Endothelial cell of hepatic sinusoid (primary cell): ENCODE measurements around the gene ZNF81.
"Not testable (repeated sequence)": the region's sequence is repeated elsewhere in the genome, so short reads cannot be mapped to it uniquely, and the experiment has no call there.

Experiments
- in situ Hi-C: cut with HindIII; loops from 2 replicates; pipeline ENCODE4 v1.10.0; 2017; ENCODE audit warnings: low sequenced_read_pairs

ZNF81 gene

DNA sequence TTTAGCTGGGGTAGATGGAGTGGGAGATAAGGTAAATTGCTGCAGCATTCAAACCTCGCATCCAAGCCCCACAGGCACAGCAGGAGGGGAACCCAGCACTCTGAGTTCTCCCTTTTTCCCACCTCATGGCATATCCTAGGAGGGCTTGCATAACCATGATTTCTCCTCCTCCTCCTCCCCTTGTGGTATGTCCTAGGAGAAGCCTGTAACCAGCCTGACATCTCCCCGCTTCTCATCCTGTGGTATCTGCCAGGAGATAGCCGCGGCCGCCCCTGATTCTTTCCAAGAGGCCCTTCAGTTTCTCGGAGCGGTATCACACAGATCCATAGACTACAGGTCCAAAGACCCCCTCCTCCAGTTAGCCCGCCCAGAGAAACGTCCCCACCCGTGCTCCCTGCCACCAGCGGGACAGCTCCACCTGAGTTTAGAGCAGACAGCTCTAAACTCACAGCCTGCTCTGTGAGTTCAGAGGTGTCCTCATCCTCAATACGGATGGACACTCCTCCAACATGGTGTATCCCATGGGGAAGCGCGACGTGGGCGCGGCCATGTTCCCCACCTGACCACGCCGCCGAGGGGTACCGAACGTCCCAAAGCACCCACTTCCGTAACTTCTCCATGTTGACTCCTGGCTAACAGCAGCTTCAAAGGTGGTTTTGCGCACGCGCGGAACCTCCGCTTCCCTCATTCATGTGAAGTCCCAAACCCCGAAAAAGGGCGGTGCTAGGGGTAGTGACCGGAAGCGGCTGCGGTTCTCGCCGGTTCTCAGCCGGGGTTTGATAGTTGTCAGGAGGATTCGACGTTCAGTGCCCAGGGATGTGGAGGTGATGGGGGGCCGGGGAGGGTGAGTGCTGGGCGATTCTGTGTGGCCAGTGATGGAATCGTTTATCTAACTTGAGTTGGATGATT is at the start of gene ZNF81:
Gene ZNF81, plus strand, starts transcription at position 739 of the 909 bp plus-strand sequence. CDS start 9,366 bp downstream, outside the sequence.
- in situ Hi-C loops = no loop called here

DNA sequence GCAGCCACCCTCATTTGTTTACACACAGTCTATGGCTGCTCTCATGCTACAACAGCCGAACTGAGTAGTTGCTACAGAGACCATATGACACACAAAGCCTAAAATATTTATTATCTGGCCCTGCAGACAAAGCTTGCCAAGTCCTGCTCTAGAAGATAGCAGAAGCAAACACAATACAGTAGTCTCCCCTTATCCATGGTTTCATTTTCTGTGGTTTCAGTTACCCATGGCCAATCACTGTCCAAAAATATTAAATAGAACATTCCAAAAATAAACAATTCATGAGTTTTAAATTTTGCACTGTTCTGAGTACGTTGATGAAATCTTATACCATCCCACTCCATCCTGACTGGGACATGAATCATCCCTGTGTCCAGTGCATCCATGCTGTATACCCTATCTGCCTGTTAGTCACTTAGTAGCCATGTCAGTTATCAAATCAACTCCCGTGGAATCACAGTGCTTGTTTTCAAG is 40.2 kb upstream of the ZNF81 start:
- in situ Hi-C loops = no loop called here

DNA sequence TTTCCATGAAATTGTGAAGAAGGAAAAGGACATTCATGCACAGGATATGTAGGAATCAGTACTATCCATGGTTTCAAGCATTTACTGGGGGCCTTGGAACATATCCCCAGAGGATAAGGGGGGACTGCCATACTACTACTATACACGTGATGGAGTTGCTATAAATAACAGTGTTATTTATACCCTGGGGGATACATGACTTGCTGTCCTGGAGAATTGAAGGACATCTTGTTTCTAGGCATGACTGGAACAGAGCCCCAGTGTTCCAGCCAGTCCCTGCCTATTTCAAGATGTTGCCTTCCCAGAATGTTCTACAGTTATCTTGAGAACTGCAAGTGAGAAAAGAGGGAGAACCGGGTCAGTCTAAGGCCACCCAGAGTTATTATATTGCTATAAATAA is 39.6 kb upstream of the ZNF81 start:
- in situ Hi-C loops = no loop called here

DNA sequence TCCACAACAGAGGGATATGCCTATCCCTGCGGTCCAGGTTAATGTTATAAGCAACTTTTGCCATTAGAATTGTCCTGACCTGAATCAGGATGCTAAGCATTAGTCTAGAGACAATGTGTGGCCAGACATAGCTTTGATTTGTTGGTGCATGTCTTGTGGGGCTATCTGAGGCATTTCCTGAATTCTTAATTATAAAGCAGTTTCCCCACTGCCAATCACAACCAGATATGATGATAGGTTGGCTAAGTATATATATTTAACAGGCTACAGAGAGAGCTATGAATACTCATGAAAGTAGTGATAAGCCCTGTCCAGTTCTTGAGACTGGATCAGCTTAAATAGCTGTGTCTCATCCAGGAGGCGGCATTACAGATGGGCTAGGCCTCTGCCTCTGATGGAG is 37.8 kb upstream of the ZNF81 start:
- in situ Hi-C loops = no loop called here

DNA sequence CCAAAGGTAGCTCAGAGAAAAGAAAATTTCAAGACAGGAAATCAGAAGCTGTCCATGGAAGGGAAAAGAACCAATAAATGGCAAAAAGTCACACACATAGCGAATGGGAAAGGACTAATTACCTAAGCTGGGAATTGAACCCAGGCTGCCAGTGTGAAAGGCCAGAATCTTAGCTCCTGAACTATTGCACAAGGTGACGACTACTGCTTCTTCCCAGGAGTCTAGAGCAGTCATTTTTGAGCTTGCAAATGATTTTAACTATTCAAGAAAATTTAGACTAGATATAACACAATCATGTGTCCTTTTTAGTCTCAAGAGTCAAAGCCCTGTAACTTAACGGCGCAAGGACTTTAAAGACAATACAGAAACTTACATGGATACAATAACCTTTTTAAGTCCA is 34.1 kb upstream of the ZNF81 start:
- in situ Hi-C loops = no loop called here

DNA sequence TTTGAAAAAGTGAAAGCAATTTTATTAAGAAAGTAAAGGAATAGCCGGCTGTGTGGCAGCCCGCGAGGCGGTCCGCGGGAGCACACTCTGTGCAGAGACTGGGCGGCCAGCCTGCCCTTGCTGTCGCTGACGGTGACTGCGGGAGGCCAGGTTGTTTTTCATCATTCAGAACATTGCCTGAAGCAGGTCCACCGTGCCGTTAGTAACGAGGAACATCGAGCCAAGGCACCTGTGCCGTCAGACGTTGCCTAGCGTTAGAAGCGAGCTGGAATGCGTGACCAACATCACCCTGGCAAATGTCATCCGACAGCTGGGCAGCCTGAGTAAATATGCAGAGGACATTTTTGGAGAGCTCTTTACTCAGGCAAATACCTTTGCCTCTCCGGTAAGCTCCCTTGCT is 33.6 kb upstream of the ZNF81 start:
- in situ Hi-C loops = not testable (repeated sequence)

DNA sequence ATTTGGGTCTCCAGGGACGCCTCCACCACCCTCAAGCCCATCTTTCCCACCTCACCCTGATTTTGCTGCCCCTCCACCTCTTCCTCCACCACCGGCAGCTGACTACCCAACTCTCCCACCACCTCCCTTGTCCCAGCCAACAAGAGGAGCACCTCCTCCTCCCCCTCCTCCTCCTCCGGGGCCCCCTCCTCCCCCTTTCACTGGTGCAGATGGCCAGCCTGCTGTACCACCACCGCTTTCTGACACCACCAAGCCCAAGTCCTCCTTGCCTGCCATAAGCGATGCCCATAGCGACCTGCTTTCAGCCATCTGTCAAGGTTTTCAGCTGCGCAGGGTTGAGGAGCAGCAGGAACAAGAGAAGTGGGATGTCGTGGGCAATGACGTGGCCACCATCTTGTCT is 32.4 kb upstream of the ZNF81 start:
- in situ Hi-C loops = no loop called here

DNA sequence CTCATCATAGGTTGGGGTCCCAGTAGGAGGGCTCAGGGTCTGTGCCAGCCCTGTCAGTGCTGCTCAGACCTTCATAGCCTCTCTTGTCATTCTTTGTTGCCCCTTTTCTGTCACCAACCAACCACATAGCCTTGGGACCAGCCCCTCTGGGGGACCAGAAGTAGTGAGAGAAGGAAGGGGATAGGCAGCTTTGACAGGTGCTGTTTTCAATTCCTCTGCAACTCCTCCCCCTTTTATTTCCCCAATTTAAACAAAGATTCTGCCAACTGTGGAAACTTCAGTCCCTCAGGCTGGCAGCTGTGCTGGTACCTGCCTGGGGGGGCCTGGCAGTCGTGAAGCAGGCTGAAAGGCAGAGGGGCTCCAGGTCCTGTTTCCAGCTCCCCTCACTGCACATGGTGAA is 30.9 kb upstream of the ZNF81 start:
- in situ Hi-C loops = not testable (repeated sequence)

DNA sequence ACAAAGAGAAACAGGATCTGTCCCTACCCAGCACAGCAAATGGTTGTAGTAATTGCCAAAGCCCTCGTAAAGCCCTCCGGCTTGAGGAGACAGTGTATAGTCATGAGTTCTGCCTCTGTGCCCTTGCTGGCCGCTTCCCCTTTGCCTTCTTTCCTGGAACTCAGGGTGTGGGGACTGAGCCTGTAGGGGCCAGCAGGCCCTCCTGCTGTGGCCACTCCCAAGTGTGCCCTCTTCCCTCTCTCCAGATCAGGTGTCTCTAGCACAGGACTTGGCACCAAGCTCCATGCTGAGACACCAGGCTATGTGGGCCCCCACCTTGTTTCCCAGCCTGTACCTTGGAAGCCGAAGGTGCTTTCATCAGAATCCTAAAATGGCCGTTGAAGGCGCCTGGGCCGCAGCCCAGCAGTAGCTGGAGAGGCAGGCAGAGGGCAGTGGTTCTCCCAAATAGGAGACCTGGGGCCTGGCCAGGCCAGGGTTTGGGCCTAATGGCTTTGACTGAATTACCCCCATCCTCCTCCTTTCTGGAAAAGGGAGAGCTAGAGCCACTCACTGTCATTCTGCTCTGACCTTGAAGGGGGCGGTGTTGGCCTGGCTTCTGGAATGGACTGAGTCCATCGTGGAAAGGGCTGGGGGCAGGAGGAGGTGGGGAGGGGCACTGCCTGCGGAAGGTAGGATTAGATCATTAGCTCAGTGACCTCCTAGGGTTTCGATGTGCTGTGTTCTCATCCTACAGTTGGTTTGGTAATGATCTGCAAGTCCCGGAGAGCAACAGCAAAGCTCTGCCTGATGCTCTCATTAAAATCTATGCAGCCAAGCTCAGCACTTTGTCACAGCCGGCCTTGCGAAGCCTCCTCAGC is 30.1 kb upstream of the ZNF81 start:
- in situ Hi-C loops = not testable (repeated sequence)

DNA sequence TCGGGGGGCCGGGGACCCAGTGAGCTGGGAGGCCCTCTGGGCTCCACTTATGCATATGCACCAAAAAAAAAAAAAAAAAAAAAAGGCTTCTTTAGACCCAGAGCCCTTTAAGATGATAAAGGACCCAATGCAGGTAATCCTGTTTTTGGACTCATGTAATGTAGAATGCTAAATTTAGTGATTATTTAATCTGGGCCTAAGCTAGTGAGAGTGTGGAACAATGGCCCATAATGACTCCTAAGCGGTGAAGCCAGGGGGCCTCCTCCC is 29.5 kb upstream of the ZNF81 start:
- in situ Hi-C loops = not testable (repeated sequence)

DNA sequence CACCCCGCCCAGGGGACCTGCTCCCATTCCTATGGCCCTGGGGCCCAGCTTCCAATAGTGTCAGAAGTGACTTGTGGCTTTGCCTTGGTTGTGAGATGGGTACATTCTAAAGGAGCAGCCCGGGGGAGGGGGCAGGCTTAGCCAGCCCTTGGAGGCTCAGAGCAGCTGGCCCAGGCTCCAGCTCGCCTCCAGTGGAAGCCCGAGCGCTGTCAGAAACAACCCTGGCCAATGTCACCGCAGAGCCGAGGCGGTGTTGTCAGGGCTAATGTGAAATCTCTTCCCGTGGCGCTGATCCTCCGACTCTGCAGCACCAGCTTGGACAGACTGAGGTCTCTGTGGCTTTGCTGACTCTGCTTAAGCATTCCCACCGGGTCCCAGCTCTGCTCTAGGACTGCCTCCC is 29.2 kb upstream of the ZNF81 start:
- in situ Hi-C loops = no loop called here

DNA sequence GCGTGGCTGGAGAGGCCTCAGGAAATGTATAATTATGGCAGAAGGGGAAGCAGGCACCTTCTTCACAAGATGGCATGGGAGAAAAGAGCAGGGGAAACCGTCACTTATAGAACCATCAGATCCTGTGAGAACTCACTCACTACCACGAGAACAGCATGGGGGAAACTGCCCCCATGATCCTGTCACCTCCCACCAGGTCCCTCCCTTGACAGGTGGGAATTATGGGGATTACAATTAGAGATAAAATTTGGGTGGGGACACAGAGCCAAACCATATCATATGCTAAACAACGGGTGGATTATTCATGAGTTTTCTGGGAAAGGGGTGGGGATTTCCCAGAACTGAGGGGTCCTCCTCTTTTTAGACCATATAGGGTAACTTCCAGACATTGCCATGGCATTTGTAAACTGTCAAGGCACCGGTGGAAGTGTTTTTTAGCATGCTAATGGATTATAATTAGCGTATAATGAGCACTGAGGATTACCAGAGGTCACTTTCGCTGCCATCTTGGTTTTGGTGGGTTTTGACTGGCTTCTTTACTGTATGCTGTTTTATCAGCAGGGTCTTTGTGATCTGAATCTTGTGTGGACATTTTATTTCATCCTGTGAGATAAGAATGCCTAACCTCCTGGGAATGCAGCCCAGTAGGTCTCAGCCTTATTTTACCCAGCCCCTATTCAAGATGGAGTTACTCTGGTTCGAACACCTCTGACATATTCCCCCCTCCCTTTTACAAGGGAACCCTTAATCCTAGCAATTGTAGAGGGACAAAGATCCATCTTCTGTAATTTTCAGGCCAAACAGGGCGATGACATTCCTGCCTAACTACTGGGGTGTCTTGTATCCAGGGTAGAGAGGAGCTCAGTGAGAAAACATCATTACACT is 27.6 kb upstream of the ZNF81 start:
- in situ Hi-C loops = no loop called here

DNA sequence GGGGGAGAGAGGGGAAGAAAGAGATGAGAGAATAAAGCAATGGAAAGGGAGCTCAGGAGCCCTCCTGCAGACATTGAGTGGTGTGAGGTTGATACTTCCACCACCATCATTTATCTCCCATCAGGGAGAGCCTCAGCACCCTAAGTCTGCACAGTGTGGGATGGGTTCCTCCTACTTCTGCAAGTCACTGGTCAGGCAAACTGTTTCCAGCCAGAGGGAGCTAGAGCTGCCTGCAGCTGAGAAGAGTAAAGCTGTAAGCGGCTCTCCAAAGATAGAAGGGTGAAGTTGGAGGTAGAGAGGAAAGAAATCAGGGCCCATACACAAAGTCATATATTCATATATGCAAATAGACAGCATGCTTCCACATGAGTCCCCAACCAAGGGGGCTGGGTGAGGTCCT is 21.9 kb upstream of the ZNF81 start:
- in situ Hi-C loops = no loop called here

DNA sequence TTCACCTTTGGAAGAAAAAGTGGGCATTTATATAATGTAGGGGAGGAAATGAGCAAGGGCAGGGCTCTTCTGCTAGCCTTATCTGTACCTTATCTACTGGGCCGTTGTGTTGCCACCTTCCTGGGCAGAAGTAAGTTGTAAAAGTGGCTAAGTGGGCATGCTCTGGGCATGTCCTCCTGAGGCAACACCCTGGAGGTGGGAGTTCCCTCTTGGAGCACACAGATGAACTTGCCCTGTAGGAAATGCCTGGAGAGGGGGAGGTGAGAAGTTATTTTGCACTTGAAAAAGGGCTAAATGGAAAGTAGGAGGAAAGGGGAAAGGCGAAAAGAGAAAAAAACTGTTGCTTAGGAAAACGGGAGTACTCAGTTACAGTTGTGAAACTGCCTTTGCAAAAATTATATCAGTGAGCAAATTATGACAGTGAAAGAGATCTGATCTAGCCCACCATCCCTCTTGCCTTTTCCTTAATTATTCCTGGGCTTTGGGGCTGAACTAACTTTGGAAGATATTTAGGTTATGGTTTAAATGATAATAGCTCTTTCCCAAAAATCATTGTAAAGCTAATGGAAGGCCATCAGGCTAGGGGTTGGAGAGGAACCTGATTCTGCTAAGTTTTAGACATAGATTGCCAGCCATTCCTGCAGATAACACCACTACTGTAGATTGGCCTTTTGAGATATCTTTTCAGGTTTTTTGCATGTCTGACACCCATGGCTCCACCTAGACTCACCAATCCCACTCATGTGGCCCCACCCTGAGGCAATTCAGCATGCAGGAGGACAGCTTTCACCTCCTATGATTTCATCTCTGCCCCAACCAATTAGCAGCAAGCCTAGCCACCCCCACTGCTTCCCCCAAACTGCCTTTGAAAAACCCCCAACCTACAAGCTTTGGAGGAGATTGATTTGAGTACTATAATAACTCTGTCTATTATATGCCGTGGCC is 20.5 kb upstream of the ZNF81 start:
- in situ Hi-C loops = no loop called here

DNA sequence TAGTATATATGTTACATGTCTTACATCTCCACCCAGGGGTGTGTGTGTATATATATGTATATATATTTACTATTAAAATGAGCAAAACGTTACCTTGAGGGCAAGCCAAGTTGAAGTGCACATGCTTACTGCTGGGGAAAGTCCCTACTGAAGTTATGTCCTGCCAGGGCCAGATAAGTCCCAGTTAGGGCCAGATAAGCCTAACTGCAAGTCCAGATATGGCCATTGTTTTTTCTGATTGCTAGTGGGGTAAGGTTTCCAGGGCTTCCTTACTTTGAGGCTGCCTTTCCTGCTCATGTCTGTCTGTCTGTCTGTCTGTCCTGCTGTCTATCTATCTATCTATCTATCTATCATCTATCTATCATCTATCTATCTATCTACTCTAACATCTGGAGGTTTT is 19.3 kb upstream of the ZNF81 start:
- in situ Hi-C loops = no loop called here

DNA sequence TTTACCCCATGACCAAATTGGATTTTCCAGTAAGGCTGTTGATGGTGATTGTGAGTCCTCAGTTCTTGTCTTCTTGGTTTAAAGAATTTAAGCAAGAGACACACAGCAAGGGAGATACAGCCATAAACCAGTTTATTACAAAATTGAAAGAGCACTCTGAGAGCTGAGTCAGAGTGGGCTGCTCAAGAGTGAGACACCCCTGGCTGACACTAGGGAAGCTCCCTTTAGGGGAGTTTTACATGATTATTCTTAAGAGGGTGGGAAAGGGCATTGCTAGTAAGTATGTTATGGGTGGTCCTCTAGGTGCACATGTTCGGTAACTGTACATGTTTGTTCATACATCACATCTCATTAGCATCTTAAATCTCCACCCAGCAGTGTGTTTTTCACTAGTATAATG is 18.8 kb upstream of the ZNF81 start:
- in situ Hi-C loops = no loop called here

DNA sequence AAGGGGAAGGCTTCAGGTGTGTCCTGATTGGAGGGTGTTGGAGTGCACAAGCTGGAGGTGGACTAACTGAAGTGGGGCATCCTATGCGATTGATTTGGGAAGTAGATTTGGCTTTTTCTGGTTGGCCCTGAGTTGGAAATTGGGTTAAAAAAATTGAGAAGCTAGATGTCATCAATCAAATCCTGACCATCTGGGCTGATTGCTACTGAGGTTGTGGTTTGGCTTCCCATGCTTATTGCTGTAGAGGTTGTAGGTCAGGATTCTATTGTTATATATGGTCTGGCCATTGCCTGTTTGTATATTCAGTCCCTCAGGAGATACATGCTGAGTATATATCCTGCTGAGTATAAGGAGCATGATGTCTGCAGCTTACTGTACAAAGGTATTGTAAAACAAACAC is 7.7 kb upstream of the ZNF81 start:
- in situ Hi-C loops = no loop called here

DNA sequence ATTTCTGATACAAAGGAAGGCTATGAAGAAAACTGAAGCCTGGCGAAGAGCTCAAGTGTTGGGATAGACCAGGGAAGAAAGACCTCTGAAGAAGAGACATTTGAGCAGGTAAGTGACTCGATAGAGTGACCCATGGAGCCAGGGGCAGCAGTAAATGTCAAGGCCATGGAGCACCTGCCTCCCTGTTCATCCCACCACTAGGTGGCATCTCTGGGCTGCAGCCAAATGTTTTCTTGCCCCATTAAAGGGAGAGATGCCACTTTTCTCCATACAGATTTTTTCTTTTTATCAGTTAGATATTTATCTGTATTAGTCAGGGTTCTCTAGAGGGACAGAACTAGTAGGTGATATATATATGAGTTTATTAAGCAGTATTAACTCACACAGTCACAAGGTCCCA is 4.9 kb upstream of the ZNF81 start:
- in situ Hi-C loops = no loop called here

DNA sequence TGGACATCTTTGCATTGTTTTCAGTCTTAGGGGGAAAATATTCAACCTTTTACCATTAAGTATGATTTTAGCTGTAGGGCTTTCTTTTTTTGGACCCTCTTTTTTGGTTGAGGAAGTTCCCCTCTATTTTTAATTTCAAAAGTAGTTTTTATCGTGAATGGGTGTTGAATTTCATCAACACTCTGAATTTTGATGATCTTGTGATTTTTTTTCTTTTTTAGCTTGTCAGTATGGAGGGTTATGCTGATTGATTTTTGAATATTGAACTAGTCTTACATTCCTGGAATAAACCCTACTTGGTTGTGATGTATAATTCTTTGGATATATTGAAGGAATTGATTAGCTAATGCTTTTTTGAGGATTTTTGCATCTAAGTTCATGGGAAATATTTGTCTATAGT is 1.7 kb downstream of the ZNF81 start:
- in situ Hi-C loops = no loop called here

DNA sequence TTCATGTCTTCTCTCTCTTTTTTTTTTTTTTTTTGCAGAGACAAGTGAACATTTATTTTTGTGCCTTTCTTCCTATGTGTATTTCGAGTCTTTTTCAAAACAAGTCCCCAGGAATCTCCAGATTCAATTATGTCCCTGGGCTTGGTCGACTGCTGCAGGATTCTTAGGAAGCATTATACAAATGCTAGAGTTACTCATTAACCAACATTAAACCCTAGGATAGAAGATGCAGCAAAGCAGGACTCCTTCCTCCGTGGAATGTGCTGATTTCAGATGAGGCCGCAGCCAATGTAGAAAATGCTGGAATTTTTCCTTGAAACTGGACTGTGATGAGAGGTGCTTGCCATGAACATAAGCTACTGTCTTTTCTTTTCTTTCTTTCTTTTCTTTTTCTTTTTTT is 3.4 kb downstream of the ZNF81 start:
- in situ Hi-C loops = no loop called here
